ENCODE measurements around the gene MARF1.

DNA sequence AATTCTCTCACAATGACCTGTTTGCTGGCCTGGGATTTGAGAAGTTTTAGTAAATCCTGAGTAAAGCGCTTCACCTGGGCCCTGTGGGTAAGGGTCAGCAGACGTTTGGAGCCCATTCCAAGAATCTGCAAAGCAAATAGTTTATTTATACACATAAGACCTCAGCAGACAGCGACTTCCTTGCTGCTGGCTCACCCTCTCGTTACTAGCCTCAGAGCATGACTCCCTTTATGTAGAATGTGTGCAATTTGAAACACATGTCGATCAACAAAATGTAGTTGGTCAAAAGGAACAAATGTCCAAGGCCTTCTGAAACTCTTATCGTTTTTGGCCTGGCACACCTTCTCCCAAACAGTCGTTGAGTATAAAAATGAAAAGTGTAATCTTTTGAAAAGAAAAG lies 31.3 kb downstream of the MARF1 start:
- no peak for TF ChIP-seq MAX (IDR thresholded peaks at IDR 0.05; ENCODE audit: low read depth, low read length)
- no peak for TF ChIP-seq CTCF (IDR thresholded peaks at IDR 0.05; ENCODE audit: low read depth, low read length)
